Nephron (organoid): ENCODE results near the gene SLC12A2.

Experiments
- H3K27ac Mint-ChIP-seq, 3 experiments: 2 replicates each; pipeline ENCODE4 v1.8.0; 2020; ENCODE audit warnings: mixed read lengths in 3 of 3, mild to moderate bottlenecking in 2 of 3, moderate library complexity in 1 of 3
- H3K27me3 Mint-ChIP-seq: 2 replicates; pipeline ENCODE4 v1.8.0; 2021; ENCODE audit warnings: low read depth, mild to moderate bottlenecking, moderate library complexity, mixed read lengths
- H3K36me3 Mint-ChIP-seq: 2 replicates; pipeline ENCODE4 v1.8.0; 2020; ENCODE audit warnings: low read depth, mixed read lengths
- H3K4me1 Mint-ChIP-seq: 2 replicates; pipeline ENCODE4 v1.8.0; 2020; ENCODE audit warnings: mixed read lengths
- H3K4me3 Mint-ChIP-seq, 3 experiments: 2 replicates each; pipeline ENCODE4 v1.8.0; 2020; ENCODE audit warnings: mild to moderate bottlenecking in 3 of 3, mixed read lengths in 3 of 3, moderate library complexity in 2 of 3
- H3K9me3 Mint-ChIP-seq: 2 replicates; pipeline ENCODE4 v1.8.0; 2020; ENCODE audit warnings: mixed read lengths
- TF ChIP-seq, protein P1 (sequence below), 3 experiments: fragments of 200-600 bp; sonication (generic); IDR thresholded peaks; one replicate each; pipeline ENCODE4 v1.5.0; 2021; ENCODE audit warnings: antibody characterized with exemption in 3 of 3; ENCODE audit not compliant: unreplicated experiment in 3 of 3

Gene SLC12A2

GRCh38 chr5:128111818-128112448, 28.4 kb downstream of the SLC12A2 start:
- TF ChIP-seq, protein P1, sequence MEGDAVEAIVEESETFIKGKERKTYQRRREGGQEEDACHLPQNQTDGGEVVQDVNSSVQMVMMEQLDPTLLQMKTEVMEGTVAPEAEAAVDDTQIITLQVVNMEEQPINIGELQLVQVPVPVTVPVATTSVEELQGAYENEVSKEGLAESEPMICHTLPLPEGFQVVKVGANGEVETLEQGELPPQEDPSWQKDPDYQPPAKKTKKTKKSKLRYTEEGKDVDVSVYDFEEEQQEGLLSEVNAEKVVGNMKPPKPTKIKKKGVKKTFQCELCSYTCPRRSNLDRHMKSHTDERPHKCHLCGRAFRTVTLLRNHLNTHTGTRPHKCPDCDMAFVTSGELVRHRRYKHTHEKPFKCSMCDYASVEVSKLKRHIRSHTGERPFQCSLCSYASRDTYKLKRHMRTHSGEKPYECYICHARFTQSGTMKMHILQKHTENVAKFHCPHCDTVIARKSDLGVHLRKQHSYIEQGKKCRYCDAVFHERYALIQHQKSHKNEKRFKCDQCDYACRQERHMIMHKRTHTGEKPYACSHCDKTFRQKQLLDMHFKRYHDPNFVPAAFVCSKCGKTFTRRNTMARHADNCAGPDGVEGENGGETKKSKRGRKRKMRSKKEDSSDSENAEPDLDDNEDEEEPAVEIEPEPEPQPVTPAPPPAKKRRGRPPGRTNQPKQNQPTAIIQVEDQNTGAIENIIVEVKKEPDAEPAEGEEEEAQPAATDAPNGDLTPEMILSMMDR (IDR thresholded peaks at IDR 0.05; ENCODE audit: unreplicated experiment in 3 of 3) = no peak
- no peaks in the 10 kb centered on the region for H3K4me1 Mint-ChIP-seq

GRCh38 chr5:128116445-128116844, 32.9 kb downstream of the SLC12A2 start:
- no peaks in the 10 kb centered on the region for H3K27me3 Mint-ChIP-seq
- TF ChIP-seq, protein P1 (IDR thresholded peaks at IDR 0.05; ENCODE audit: unreplicated experiment in 3 of 3) = no peak
- no peaks in the 10 kb centered on the region for H3K4me1 Mint-ChIP-seq

More at GRCh38 chr5:128111818-128112448, 28.4 kb downstream of the SLC12A2 start:
- Mint-ChIP-seq H3K27ac (no peak overlapping the region), H3K36me3 (peaks cover 43% of the 10 kb centered on the region), H3K9me3 (no peaks in the 10 kb centered on the region), H3K27me3 (no peaks in the 10 kb centered on the region), H3K4me3 (no peak overlapping the region)

GRCh38 chr5:128118214-128118613, 34.6 kb downstream of the SLC12A2 start:
- H3K9me3 Mint-ChIP-seq = peaks cover 17% of the 10 kb centered on the region
- no peaks in the 10 kb centered on the region for H3K27me3 Mint-ChIP-seq

More at GRCh38 chr5:128116445-128116844, 32.9 kb downstream of the SLC12A2 start:
- Mint-ChIP-seq H3K4me3 (no peak overlapping the region), H3K9me3 (peaks cover 17% of the 10 kb centered on the region), H3K27ac (no peak overlapping the region), H3K36me3 (peaks cover 60% of the 10 kb centered on the region)

GRCh38 chr5:128121651-128122050, 38.1 kb downstream of the SLC12A2 start:
- Mint-ChIP-seq H3K27ac (no peak overlapping the region), H3K27me3 (no peaks in the 10 kb centered on the region), H3K4me3 (no peak overlapping the region), H3K36me3 (peaks cover 41% of the 10 kb centered on the region), H3K4me1 (no peaks in the 10 kb centered on the region), H3K9me3 (peaks cover 17% of the 10 kb centered on the region)
- TF ChIP-seq, protein P1 (IDR thresholded peaks at IDR 0.05; ENCODE audit: unreplicated experiment in 3 of 3) = no peak

More at GRCh38 chr5:128118214-128118613, 34.6 kb downstream of the SLC12A2 start:
- H3K27ac Mint-ChIP-seq = no peak overlapping the region
- no peaks in the 10 kb centered on the region for H3K4me1 Mint-ChIP-seq
- H3K36me3 Mint-ChIP-seq = peaks cover 60% of the 10 kb centered on the region
- H3K4me3 Mint-ChIP-seq = no peak overlapping the region
- TF ChIP-seq, protein P1 (IDR thresholded peaks at IDR 0.05; ENCODE audit: unreplicated experiment in 3 of 3) = no peak

- peaks cover 19% of the 10 kb centered on the region for H3K36me3 Mint-ChIP-seq
- H3K4me1 Mint-ChIP-seq = no peaks in the 10 kb centered on the region
- H3K27me3 Mint-ChIP-seq = no peaks in the 10 kb centered on the region
- H3K27ac Mint-ChIP-seq = no peak overlapping the region
- TF ChIP-seq, protein P1 (IDR thresholded peaks at IDR 0.05; ENCODE audit: unreplicated experiment in 3 of 3) = no peak
- peaks cover 5% of the 10 kb centered on the region for H3K9me3 Mint-ChIP-seq
- H3K4me3 Mint-ChIP-seq = no peak overlapping the region
These were observed 40.4 kb downstream of the SLC12A2 start for GRCh38 chr5:128123936-128124335.

- Mint-ChIP-seq H3K27me3 (no peaks in the 10 kb centered on the region), H3K4me1 (no peaks in the 10 kb centered on the region), H3K4me3 (no peak overlapping the region), H3K36me3 (peaks cover 17% of the 10 kb centered on the region), H3K9me3 (no peaks in the 10 kb centered on the region), H3K27ac (no peak overlapping the region)
- TF ChIP-seq, protein P1 (IDR thresholded peaks at IDR 0.05; ENCODE audit: unreplicated experiment in 3 of 3) = no peak
These were observed 42.7 kb downstream of the SLC12A2 start for GRCh38 chr5:128126241-128126640.
